ENCODE results near the gene PDE6A. TPM values are rescaled to one million over a fixed set of nuclear protein-coding genes. Genes with fewer than 3 reads are reported as not detected.
"Not testable (repeated sequence)": the region's sequence is repeated elsewhere in the genome, so short reads cannot be mapped to it uniquely, and the experiment has no call there.

Gene PDE6A
- polyA plus RNA-seq, 1 donor: 0.09 TPM

DNA sequence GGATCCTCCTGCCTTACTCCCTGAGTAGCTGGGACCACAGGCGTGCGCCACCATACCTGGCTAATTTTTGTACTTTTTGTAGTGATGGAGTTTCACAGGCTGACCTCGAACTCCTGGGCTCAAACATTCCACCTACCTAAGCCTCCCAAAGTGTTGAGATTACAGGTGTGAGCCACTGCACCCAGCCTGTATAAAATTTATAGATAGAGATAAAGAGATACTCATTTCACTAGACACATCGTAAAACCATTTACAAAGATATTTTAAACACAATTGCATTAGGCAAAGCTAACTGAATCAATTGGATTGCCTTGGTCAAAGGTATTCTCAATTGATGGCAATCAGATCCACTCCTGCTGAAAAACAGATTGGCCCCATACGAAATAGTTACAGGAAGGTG is 52.0 kb downstream of the PDE6A start:
- DNase-seq: no peak

DNA sequence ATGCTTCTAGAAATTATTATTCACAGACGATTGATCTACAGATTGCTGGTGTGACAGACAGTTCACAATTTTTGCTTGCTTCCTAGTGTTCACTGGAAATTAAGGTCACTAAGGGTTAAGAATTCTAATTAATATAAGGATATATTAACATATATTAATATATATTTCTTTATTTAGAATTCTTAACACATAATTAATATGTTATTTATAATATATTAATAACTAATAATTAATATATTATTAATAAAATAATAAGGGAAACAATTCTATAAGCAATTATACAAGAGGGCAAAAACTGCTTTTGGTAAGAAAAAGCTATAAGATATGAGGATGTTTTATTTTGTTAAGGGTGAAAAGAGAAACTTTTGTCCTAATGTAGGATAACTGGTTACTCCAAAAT is 56.3 kb downstream of the PDE6A start:
- no peak for DNase-seq

DNA sequence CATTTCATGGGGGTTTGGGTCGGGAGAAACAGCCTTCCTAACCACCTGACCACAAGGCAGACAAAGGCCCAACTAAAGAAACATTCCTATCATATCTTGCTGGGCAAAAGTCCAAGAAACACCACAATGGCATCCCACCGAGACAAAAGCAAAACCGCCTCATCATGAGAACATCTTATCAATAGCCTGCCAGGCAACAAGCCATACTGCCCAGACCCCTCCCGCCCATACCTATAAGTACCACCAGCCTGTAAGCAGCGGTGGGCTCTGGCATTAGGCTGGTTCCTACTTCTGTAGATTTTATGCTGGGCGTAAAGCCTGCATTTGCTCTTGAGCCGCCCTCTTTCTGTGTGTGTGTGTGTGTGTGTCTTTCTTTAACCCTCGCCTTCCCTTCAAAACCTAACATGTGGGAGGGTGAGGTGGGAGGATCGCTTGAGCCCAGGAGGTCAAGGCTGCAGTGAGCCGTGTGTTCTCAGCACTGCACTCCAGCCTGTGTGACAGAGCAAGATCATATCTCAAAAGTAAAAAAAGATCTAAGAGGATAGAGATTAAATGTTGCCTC is 56.9 kb downstream of the PDE6A start:
- no peak for DNase-seq

DNA sequence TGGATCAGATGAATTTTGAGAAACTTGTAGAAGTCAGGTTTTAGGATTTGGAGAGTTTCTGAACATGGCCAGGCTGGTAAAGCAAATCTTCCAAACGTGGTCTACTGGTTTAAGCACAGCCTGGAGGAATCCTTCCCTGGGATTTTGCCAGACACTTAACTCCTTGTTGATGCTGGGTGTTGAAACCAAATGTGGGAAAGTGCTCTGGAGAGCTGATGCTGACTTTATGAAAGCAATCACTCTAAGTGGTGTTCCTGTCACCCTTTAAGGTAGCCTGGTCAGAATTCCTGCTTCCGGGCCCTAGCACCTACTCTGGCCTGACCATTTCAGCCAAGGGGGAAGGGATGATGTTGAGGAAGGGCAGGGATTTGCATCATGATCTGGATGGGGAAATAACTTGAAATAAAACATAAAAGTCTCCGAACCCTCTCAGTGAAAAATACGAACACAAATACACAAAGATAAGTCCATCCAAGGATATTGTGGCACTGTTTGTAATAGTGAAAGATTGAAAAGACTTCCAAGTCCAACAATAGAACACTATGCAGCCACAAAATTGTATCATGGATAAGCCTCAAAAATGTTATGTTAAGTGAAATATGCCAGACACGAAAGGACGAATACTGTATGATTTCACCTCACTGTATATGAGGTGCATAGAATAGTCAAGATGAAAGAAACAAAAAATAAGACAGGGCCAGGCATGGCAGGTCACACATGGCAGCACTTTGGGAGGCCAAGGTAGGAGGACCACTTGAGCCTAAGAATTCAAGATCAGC is 57.7 kb downstream of the PDE6A start:
- DNase-seq: no peak

DNA sequence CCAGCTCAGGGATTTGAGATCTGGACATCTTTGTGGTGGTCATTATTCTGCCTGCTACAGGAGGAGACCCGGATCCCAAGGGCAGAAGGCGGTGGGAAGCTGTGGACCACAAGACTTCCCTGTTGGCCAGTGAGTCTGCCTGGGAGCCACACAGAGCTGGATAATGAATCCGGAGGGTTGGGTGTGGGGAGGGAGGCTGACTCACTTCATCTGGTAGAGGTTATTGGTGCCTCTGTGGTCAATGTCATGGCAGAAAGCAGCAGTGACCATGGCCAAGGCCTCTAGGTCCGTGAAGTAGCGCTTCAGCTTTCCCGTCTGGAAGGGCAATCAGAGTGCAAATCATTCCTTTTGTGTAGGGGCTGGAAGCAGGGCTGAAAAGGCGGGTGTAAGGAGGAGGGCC is 58.5 kb downstream of the PDE6A start:
- no peak for DNase-seq

DNA sequence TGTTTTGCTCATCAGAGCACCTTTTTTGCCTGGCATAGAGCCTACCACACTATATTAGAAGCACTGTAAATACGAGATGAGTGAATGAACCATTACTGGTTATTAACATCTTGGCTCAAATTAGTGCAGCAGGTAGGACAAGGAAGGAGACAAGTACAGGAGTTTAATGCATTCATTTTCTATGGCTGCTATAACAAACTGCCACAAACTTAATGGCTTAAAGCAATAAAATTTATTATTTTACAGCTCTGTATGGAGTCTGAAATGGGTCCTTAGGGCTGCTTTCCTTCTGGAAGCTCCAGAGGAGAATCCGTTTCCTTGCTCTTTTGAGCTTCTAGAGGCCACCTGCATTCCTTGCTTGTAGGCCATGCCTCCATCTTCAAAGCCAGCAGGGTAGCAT is 59.1 kb downstream of the PDE6A start:
- no peak for DNase-seq

DNA sequence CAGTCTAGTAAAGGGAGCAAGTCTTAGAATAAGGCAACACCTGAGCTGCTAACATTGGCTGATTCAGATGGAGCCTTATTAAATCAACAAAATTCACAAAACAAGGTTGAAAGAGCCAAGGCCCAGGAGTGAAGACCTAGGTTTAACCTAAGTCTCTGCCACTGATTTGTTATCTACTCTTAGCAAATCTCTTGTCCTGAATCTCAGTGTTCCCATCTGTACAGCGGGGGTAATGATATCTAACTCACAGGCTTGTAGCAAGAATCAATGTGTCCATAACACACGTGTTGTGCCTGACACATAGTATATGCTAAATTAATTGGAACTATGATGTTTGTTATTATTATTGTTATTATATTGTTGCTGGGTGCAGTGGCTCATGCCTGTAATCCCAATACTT is 61.0 kb downstream of the PDE6A start:
- DNase-seq: no peak

DNA sequence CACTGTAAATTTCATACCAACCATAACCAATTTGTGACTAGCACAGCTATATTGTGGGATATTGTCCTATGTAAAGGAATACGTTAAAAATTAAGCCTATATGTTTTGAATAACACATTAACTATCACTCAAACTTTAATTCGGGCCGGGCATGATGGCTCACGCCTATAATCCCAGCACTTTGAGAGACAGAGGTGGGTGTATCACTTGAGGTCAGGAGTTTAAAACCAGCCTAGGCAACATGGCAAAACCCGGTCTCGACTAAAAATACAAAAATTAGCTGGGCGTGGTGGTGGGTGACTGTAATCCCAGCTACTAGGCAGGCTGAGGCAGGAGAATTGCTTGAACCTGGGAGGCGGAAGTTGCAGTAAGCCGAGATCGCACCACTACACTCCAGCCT is 62.0 kb downstream of the PDE6A start:
- not testable (repeated sequence) for DNase-seq

DNA sequence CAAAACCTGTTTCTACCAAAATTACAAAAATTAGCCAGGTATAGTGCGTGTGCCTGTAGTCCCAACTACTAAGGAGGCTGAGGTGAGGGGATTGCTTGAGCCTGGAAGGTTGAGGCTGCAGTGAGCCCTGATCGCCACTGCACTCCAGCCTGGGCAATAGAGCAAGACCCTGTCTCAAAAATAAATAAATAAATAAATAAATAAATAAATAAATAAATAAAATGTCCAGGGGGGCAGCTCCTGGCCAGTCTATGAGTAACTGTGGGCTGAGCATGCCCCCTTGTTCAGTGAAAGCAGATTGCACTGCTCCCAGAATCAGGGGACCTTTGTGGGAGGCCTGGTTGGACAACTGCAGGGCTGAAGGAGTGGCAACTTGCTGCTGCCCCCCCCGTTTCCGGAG is 62.7 kb downstream of the PDE6A start:
- no peak for DNase-seq

DNA sequence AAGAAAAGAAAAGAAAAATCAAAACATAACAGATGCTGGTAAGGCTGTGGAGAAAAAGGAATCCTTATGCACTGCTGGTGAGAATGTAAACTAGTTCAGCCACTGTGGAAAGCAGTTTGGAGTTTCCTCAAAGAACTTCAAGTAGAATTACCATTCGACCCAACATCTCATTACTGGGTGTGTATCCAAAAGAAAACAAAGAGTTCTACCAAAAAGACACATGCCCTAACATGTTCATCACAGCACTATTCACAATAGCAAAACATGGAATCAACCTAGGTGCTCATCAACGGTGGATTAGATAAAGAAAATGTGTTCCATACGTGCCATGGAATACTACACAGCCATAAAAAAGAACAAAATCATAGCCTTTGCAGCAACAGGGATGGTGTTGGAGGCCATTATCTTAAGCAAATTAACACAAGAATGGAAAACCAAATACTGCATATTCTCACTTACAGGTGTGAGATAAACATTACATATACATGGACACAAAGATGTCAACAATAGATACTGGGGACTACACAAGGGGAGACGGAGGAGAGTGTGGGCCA is 63.4 kb downstream of the PDE6A start:
- no peak for DNase-seq

DNA sequence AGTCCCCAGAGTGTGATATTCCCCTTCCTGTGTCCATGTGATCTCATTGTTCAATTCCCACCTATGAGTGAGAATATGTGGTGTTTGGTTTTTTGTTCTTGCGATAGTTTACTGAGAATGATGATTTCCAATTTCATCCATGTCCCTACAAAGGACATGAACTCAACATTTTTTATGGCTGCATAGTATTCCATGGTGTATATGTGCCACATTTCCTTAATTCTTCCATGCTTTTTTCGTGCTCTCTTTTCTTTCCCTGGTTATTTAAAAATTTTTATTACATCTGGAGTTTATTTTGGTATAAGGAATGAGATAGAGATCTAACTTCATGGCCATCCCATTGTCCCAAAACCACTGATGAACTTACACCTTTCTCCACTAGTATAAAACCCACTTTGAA is 65.0 kb downstream of the PDE6A start:
- DNase-seq: not testable (repeated sequence)

DNA sequence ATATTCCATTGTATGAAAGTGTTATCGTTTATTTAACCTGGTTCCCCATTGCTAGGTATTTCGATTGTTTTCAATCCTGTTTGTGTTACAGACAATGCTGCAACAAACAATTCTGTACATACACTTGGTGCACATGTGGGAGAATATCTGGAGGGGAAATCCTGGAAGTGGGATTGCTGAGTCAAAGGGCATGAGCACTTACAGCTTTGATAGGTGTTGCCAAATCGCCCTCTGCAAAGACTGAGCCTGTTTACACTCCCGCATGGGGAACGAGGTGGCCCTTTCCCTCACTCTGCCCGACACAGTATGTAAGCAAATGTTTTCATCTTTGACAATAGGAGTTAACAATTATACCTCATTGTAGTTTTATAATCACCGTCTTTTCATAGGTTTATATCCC is 66.2 kb downstream of the PDE6A start:
- no peak for DNase-seq

DNA sequence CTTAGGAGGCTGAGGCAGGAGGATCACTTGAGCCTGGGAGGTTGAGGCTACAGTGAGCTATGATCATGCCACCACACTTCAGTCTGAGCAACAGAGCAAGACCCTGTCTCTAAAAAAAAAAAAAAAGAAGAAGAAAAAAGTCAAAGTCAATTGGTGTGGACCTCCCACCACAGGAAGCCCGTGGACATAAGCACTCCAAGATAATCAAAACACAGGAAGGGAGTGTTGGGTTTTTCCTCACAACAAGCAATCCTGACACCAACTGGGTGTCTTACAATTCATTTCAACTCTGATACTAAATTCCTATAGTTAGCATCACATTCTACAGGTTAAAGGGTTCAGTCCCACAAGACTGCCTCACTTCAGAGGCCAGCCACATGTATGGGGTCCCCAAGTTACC is 70.7 kb downstream of the PDE6A start:
- no peak for DNase-seq

DNA sequence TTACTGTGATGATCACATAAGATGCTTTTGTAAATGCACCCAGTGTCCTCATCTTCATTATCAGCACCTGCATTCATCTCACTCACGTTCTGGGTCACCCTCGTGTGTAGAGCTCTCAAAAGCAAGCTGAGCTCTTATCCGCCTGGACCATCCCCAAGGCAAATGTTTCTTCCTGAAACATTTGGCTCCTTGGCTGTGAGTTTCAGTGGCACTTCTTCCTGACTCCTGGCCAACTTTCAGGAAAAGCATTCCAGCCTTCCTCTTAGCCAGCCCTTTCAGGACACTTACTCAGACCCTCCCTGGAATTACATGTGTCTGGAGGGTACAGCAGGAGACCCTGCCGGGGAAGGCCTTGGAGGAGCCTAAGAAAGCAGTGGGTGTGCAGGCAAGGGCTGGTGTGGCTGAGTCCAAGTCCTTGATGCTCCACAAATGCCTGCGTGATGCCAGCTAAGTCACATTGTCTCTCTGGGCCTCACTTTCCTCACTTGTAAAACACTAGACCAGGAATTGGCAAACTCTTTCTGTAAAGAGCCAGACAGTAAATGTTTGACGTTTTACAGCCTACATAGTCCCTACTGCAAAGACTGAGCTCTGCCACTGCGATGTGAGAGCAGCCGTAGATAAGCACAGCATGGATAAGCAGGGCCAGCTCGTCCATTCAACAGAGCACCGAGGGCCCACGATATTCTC is 72.1 kb downstream of the PDE6A start:
- no peak for DNase-seq

DNA sequence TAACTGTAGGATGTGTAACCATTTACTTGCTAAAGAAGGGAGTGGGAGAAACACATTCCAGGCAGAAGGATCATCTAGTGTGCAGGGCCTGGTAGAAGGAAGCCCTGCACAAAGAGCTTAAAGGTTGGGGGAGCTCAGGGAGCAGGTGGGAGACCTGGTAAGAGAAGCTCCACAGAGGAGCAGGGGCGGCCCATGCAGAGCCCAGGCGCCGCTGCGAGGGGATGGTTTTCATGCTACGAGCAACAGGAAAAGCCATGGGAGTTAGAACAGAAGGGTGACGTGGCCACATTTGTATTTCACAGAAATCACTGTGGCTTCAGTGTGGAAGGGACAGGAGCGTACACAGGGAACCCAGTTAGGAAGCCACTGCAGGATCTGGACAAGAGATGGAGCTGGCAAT is 73.1 kb downstream of the PDE6A start:
- DNase-seq: no peak

DNA sequence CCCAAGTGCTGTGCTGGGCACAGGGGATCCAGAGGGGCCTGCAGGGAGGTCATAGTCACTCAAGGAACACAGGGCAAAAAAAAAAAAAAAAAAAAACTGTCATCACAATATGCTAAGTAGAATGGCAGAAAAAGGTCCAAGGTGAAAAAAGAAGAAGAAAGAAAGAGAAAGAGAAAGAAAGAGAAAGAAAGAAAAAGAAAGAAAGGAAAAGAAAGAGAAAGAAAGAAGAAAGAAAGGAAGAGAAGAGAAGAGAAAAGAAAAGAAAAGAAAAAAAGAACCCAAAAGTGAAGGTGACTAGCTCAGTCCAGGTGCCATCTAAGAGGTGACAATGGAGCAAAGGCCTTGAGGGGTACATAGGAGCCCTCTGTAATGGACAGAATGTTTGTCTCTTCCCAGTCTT is 73.9 kb downstream of the PDE6A start:
- no peak for DNase-seq

DNA sequence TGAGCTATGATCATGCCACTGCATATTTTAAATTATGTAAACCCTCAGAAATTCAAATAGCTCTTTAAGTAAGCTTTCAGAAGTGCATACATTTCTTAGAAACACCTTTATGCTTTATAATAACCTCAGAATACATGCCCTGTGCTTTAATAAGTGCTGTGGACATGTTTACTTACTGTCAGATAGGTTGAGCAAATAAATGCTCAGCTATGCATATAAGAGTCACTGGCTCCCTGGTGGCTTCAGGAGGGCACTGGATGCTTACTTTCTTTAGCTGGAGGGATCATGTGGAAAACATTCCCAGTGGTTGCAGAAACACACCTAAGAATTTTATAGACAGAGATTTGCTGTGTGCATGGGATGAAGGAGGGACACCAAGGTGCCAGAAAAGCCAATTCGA is 74.4 kb downstream of the PDE6A start:
- no peak for DNase-seq

DNA sequence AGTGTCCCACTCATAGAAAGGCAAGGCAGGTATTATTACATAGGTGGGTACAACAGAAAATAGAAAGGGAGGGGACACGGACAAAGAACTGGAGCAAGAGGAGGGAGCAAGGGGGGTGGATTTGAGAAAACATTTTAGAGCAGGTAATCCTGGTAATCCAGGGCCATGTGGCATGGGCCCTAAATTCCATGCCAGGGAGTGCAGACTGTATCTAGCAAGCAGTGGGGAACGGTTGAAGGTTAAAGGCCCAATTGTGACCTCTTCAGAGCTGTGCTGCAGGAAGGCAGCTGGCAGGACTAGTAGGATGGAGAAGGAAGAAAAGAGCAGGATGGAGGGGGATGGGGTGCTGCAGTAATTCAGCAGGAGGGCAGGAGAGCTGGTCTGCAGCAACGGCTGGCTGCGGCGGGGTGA is 75.2 kb downstream of the PDE6A start:
- no peak for DNase-seq

DNA sequence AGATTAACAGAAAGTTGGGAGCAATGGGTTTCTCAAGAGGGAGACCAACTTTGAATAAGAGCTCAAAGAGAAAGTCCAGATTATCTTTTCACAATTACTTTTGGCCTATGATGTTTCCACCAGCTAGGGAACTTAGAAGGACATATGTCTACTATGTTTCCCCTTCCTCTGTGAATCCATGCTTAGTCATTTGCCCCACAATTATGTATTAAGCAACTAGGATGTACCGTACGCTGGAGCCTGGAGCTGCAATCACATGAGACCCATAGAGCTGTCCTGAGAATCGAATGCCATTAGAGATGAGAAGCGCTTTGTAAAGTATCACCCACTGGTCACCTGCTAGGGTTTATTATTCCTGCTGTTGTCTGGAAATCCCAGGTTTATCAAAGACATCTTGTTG is 78.8 kb downstream of the PDE6A start:
- DNase-seq: no peak

DNA sequence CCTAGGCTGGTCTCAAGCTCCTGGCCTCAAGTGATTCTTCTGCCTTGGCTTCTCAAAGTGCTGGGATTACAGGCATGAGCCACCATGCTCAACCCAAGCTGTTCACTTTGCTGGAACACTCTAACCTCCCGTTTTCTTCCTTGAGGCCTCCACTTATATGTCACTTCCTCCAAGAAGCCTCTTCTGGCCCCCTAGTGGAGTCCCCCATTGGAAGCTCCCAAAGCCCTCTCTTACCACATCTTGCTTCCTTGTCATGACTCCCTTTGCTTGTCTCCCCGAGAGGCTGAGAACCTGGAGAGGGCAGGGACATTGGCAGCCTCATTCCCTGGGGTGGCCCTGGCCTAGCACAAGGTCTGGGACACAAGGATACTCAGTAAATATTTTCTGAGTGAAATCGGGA is 80.8 kb downstream of the PDE6A start:
- no peak for DNase-seq

DNA sequence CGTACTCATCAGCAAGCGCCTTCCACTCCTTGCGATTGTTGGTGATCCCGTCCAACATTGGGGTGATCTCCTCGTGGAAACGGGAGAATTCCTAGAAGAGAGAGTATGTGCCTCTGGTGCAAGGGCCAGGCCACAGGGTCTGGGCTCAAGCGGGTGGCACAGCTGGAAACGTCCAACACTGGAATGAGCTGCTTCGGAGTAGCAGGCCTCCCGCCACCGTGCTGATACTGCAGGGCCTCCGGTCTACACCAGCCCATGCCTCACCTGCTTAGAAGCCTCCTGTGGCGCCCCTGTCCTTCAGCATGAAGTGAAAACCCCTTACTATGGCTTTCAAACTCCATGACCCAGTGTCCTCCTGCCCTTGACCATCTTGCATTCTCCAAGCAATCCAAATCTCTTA is 81.4 kb downstream of the PDE6A start:
- DNase-seq: no peak

DNA sequence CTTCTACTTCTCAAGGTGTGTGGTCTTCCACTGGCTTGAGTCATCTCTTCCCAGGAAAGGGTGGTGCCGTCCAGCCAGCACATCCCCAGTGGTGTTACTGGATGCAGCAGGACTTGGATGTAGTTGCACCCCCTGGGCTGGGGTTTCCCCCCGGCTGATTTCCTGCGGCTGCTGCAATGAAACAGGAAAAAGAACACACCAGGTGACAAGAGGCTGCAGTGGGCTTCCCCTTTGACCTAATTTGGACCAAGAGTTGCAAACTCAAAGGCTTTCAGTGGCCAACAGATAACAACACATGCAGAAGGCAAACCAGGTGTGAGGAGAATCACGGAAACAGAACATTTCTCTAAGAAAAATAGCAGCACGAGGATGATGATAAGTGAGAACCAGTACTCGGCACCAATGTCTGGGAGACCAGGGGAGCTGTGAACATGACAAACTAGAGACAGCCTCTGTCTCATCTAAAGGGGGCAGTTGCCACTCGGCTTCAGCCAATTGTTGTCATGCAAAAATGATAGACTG is 83.7 kb downstream of the PDE6A start:
- DNase-seq: no peak

DNA sequence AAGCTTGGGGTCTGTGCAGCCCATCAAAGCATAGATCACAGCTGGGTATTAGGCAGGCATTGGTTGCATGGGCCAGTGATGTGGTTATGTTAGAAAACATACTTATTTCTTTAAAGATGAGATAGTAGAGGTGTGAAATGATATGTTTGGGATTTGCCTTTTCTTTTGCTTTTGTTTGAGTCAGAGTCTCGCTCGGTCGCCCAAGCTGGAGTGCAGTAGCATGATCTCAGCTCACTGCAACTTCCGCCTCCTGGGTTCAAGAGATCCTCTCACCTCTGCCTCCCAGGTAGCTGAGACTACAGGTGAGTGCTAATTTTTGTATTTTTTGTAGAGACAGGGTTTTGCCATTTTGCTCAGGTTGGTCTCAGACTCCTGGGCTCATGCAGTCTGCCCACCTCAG is 84.8 kb downstream of the PDE6A start:
- DNase-seq: no peak

DNA sequence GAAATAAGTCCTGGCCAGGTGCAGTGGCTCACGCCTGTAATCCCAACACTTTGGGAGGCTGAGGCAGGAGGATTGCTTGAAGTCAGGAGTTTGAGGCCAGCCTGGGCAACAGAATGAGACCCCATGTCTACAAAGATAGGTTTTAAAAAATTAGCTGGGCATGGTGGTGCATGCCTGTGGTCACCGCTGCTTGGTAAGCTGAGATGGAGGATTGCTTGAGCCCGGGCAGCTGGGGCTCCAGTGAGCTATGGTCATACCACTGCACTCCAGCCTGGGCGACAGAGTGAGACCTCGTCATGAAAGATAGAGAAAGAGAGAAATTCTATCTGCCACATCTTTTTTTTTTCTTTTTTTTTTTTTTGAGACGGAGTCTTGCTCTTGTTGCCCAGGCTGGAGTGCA is 86.1 kb downstream of the PDE6A start:
- not testable (repeated sequence) for DNase-seq
